HG03139 (cell line): ENCODE results near the gene CRYBA2.

Experiments
- ATAC-seq: cut with Tn5 transposase; IDR thresholded peaks from one replicate; pipeline ENCODE4 v1.9.1; 2021; ENCODE audit not compliant: unreplicated experiment

CRYBA2 gene

DNA sequence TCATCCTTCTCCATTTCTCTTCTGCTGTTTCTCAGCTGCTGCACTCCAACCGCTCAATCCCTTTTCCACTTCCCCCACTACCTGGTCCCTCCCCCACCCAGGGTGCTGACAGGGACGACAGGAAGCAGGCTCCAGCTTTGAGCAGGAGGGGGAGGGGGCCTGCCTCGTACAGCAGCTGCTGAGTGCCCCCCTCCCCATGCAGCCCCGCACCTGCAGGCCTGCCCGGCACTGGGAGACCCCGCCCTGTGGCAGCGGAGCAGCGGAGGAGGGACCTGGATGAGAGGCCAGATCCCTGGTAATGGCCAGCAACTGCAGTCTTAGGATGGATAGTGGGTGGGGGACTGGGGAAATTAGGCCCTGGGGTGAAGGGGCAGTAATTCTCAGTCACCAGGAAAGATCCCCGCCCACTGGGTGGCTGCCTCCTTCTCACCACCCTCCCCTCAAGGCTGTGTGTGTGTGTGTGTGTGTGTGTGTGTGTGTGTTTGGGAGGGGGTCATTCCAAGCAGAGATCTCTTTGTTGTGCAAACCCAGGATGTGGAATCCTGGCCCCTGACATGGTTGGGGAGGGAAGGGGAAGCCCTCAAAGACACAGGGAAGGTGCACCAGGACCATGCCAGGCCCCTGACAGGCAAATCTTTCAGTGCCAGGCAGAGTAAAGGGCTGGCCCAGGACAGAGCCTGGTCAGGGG lies 6.8 kb upstream of the CRYBA2 start:
- no peak for ATAC-seq

DNA sequence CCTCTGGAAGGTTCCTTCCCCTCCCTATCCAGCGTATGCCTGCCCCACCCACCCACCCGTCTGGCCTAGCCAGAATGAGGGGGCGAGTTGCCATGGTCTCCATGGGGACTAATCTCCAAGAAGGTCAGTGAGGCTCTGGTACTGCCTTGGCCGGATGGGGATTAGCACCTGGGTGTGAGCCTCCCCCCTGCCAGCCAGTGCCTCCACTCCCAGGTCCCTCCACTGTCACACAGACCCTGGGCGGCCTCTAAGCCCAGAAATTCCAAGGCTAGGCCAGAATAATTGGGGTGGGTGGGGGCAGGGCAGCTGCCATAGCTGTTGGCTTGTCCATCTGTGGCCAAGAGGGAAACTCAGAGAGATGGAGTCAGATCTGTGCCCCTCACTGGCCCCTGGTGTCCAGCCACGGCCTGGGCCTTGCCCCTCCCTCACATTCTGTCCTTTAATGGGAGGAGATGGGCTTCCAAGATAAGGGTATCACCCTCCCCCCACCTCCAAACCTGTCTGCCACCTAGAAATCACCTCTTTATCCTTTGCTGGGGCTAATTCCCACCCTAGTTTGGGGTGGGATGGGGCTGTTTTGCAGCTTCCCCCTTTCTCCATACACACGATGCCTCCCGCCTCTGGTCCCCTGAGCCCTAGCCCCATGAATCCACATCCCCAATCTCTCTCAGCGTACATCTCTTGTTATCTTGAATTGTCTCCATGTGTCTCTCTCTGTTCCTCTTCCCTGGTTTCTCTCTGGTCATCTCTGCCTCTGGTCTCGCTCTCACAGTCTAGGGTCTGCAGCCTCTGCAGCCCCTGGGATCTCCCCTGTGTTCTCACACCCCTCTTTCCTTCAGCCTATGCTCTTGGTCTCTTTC lies 6.0 kb upstream of the CRYBA2 start:
- ATAC-seq: no peak

DNA sequence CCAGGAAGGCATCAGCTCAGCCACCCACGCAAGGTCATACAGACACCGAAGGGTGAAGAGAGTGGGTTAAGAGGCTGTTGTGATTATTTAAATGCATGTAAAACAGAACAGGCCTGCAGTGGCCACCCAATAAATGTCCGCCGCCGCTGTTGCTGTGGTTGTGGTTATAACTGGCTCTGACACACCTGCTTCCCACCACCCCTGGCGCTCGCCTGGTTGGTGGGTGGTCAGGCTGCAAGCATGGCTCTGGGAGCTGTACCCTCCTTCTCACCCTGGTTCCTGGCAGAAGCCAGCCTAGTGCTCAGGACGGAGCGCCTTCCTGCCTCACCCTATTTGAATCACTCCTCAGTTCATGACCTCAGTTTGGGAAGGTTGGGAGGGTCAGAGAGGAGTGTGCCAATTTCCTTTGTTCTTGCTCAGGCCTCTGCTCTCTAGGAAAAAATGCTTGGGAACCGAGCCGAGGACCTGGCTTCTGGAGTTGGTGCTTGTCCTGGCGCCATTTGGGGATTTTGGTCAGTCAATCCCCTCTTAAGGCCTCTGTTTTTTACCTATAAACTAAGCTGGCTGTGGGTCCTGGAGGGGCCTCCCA lies 5.3 kb upstream of the CRYBA2 start:
- ATAC-seq: no peak

DNA sequence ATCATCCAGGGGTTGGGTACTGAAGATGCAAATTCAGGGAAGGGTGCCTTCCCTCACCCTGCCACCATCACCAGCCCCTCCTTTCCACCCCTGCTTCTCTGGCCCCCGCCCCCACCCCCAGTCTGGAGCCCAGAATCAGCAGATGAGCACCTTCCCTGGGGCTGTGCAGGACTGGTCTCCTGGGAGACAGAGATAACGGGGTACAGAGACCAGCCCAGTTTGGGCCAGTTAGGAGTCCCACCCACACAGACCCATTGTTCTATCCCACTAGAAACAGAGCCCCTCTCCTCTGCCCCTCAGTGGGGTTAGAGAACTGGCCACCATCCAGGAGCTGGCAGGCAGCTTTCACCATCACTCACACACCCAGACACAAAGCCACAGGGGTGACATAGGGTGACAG lies 4.5 kb upstream of the CRYBA2 start:
- no peak for ATAC-seq

DNA sequence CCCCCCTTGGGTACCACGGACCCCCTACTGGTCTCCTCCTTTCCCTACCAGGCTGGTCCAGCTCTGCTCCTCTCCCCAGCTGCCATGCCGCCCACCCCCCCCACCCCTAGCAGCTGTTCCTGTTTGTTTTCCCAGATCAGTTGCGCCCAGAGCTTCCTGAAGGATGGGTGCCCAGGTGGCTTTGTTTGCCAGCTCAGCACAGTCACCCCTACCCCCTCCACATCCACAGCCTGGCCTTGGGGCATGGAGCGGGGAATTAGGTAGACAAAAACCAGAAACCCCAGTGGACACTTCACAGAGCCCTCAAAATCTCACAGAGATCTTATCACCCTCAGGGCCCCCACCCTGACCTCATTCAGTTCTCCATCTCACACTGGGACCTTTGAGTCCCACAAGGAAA lies 3.7 kb upstream of the CRYBA2 start:
- ATAC-seq: no peak

DNA sequence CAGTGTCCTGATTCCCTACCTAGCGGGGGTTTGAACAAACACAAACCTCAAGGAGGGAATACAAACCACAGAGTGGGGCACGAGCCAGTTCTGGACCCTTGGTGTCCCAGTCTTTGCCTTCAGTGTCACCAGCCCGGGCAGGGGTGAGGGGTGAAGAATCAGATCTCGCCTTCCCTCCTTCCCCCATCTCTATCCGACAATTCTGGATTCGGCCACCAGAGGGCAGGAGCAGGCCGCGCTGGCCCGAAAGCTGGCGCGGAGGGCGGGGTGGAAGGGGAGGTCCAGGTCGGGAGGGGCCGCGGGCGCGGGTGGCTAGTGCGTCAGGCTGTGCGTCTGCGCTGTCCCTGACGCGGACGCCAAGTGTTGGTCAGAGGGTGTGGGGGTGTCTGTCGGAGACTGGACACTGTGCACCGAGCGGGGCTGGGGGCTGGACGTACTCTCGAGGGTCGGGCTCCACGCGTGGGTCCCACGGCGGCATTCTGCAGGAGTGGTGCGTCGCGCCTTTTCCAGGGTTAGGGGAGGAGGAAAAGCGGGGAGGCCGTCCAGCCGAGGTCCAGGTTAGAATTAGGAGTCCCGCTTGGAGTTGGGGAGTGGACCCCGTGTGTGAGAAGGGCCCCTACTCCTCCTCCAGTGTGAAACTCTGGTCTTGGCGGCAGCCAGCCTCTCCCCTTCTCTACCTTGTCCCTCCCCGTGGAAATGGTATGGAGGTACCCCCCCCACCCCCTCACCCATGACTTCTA lies 2.9 kb upstream of the CRYBA2 start:
- no peak for ATAC-seq

DNA sequence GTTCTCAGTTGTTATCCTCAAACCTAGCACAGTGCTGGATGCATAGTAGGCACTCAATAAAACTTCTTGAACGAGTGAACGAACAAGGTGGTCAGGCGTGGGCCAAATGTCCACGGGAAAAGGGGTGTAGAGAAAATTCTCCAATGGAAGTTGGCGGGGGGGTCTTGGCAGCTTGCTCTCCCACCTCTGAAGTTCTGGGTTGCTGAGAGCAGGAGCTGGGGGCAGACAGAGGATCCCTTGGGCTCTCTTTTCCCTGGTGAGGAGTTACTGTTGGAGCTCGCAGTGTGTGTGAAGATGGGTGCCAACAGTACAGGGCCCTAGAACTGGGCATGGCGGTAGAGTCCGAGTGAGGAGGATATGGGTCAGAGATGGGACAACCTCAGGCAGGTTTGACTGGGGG lies 2.3 kb upstream of the CRYBA2 start:
- ATAC-seq: no peak

DNA sequence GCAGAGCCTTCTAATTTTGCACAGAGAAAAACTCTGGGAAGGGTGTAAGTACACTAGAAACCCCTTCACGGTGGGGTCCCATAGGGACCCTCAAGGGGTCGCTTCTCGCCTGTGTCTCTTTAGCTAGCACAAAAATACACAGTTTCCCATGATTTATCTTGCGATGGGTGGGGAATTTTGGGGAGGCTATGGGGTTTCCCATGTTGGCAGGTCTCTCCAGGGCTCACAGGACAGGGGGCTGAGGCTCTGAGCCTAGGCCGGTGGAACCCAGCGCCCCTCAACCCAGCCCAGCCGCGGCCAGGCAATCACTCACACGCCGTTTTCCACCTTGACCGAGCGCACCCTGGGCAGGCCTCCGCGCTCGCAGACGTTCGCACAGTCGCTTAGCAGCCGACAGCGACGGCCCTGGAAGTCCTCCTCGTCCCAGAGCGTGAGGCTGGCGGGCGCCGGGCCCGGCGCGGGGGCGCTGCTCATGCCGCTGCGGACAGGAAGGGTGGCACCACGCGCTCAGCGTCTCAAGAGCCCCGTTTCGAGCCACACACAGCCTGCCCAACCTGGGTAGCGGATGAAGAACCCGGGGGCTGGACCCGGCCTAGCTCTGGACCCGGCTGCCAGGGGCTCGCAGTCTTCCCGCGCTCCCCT lies 398 bp downstream of the CRYBA2 start:
- no peak for ATAC-seq

DNA sequence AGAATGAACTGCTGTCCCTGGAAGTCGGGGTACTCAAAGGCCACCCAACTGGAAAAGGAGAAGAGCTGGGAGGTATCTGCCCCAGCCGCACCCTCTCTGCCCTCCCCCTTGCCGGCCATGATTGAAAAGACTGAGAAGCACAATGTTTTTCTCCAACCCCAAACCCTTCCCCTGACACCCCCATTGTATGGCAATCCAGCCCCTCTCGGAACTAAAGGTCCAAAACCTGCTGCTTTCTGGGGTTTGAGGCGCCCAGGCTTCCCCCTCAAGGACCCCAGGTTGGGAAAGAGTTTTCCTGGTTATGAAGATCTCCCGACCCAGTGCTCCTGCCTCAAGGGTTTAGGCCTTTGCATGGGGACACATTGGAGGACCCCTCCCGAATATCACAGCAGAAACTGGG lies 1.0 kb downstream of the CRYBA2 start:
- ATAC-seq: no peak

DNA sequence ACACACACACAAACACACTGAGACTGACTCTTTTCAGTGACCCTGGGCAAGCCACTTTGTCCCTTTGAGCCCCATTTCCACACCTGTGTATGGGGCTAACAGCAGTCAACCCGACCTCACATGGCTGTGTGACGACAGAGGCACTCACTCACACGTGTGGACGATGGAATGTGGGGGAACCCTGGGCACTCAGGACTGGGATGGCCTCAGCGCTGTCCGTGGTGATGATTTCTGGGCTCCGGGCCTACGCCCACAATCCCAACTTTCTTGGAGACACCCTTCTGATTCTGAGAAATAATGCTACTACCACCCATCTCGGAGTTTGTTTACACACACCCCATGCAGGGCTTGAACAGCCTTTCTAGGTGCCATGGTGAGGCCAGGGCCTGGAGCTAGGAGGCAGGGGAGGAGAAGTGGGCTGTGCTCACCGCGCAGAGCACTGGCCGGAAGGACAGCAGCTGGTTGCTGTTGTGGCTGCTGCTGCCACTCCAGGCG lies 1.5 kb downstream of the CRYBA2 start:
- no peak for ATAC-seq

DNA sequence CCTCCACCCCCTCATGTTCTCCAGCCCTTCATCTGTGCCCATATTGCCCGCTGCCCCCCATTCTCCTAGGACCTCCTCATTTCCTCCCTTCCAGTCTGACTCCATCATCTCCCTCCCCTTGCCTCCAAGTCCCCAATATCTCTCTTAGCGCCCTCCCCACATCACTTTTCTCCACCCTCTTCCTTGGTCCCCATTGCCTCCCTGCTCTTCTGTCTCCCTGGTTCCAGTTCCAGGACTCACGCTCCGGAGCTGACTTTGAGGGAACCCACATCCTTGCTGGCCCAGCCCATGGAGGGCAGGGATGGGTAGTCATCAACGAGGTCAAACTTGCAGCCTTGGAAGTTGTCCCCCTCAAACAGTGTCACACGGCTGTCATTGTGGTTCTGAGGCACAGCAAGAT lies 2.6 kb downstream of the CRYBA2 start:
- no peak for ATAC-seq

DNA sequence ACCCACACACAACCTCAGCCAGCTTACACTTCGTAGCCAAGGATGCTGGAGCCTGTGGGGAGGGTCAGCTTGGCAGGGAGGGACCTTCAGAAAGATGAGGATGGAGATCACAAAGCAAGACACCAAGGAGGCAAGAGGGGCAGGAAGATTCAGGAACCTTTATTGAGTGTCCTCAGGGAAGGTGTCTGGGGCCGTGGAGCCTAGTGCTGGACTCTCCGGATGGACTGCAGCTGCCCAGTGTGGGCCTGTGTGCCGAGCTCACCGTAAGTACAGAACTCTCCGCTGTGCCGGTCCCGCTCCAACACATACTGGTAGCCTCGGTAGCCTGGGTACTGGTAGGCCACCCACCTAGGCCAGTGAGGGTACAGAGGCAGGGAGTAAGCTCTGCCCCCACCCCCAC lies 3.2 kb downstream of the CRYBA2 start:
- ATAC-seq: no peak

DNA sequence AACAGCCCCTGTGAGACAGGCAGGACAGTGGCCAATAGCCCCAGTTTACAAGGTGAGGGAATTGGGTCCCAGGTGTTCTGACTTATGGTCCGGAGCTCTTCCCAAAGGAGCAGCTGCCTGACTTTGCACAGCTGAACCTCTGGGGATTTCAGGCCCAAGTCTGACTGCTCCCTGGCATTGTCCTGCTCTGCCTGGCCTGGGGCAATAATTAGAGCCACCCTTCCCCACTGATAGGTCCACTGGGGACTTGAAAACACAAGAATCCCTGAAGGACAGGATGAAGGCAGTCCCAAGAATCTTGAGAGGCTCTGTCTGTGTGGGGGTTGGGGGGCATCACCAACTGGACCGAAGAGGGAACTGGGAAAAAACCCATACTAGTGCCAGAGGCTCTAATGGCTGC lies 4.6 kb downstream of the CRYBA2 start:
- no peak for ATAC-seq

DNA sequence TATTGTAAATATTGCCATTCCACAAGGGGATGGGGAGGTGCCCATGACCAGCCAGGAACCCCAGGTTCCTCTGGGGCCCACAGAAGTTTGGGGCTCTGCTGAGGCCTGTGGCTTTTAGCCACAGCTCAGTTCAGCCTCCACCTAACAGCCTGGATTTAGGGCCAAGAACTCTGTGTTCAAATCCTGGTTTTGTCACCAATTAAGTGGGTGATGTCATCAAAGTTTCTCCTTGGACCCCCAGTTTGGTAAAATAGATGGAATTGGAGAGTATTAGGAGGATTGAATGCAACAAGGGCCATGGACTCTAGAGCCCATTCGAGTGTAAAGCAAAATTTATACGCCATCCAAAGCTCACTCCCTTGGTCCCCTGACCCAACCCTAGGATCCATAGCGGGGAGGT lies 5.1 kb downstream of the CRYBA2 start:
- ATAC-seq: no peak

DNA sequence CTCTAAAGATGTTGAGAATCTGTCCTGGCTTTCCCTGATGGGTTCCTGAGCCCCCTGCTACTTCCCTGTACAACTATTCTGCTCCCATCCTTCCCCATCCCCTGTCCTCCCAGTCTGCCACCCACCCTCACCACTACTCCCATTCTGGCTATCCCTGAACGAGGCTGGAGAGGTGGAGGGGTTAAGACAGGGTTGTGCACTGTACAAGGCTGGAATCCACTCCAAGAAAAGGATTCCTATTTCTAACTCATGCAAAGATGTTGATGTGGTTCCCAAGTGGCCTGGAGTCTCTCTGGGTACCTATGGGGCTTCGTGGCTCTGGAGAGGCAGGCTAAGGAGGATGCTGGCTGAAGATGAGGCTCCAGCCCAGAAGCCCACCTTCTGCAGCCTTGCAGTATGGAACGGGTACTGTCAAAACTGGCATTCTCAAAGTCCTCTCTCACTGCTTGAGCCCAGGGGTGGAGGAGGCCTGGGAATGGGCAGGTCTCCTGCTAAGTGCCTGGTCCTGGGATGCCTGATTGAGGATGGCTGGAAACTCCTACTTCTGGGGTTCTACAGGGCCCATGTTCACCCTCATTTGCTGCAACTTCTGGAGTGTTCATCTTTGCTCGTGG lies 7.0 kb downstream of the CRYBA2 start:
- no peak for ATAC-seq

DNA sequence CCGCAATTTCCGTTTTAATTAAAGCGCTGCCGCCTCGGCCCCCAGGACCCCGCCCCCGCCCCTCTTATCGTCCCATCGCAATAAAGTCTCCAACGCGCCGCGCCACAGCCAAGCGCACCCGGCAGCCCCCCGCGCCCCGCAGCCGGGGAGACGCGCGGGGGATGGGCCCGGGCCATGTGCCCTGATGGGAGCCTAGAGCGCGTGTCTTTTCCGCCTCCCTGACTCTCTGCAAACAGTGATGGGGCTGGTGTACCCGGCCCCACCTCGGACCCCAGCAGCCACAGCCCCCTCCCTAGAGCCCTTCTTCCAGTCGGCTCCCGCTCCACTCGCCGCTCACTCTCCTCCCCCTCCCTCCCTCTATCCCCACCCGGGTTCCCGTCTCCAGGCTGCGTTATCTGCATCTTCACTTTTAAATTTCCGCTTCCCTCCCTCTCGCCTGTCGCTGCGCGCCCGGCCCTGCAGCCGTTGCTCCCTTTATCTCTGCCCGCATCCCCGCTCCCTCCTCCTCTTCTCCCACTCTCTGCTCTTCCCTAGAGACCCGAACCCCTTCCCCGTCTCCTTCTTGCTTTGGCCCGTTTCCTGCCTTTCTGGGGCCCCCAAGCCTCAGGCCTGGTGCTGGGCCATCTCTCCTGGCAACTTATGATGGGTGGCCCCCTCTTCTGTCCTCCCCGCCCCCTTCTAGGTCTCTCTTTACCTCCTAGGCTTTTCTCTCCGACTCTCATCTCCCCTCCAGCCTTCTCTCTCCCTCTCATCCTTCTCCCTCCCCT lies 7.7 kb downstream of the CRYBA2 start:
- no peak for ATAC-seq

DNA sequence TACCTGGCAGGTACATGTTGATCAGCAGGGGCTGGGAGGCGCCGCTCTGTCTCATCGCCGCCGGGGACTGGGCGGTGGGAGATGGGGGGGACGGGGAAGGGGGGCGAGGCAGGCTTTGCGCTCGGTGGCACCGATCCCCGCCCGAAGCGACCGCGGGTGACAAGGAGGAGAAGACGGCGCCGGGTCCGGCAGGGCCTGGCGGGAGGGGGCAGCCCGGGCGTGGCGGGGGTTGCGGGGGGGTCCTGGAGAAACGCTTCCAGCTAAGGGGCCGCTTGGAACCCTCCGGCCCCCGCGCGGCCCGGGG lies 8.2 kb downstream of the CRYBA2 start, which contains the start of gene FEV:
Gene FEV, minus strand, starts transcription at position 164 of the 304 bp plus-strand sequence. Its CDS starts 109 bp downstream, at position 55.
- ATAC-seq: no peak

DNA sequence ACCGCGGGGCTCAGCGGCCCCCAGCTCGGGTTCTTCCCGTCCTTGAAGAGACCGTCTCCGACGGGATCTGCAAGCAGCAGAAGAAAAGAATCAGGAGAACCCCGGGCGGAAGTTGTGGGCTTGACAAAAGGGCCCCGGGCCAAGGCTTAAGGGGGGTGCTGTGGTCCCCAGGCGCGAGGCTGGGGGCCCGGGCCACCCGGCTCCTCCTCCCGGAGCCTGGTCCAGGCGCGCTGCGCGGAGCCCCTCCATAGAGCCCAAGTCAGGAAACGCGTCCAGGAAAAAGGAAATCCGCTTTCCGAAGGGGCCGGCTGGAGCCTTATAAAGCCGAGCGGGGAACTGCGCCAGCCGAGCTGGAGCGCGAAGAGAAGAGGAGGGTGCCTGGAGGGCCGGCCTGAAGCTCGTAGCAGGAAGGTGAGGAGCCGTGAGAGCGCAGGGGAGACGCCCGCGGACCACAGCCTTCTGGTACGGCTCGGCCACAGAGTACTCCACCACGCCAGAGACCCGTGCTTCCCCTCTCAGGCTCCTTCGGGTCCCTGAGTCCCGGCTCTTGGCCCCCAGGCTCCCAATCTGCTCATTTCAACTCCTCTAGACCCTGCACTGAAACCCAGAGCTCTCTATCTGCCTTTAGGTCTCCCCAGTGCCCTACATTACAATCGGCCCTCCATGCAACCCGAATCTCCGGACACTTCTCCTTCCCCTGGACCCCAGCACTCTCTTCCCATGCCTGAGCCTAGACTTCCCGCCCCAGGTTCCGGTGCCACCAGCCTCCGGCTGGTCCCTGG lies 8.8 kb downstream of the CRYBA2 start:
- ATAC-seq: no peak

DNA sequence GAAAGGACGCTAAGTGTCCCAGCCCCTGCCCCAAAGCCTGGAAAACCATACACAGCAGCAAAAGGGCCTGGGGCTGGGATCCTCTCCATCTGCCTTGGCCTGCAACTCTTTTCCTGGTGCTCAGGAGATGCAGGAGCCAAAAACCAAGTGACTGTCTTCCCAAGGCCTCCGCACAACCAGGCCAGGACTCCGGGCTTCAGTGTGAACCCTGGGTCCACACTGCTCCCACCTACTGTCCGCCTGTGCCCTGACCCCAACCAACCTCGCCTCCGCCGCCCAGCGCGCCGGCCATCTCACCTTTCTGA lies 9.3 kb downstream of the CRYBA2 start:
- no peak for ATAC-seq
